Activated CD8-positive, alpha-beta T cell treated with anti-CD3 and anti-CD28 coated beads for 36 hours (primary cell): ENCODE measurements around the gene AATF. TPM values are rescaled to one million over a fixed set of nuclear protein-coding genes. Genes with fewer than 3 reads are reported as not detected.

Experiments
- ATAC-seq: fragments of 200-7000 bp; cut with Tn5 transposase; one replicate; pipeline ENCODE4 v1.10.0; 2021; ENCODE audit warnings: mild to moderate bottlenecking, moderate library complexity
- CTCF ChIA-PET: fragments of 350-600 bp; sonication (Branson Sonifier 250); formaldehyde crosslinking; loops from one replicate; lab custom pipeline; 2021; ENCODE audit warnings: antibody characterized with exemption; lab: Charles Lee
- POLR2A ChIA-PET: fragments of 350-600 bp; sonication (Branson Sonifier 250); formaldehyde crosslinking; loops from one replicate; lab custom pipeline; 2021; ENCODE audit warnings: antibody characterized with exemption; lab: Charles Lee
- DNase-seq: peaks from one replicate; pipeline ENCODE4 v3.0.0-alpha.2; 2020
- H3K27ac Mint-ChIP-seq: one replicate; pipeline ENCODE4 v1.8.0; 2021; ENCODE audit warnings: mild to moderate bottlenecking, mixed read lengths
- H3K27me3 Mint-ChIP-seq: one replicate; pipeline ENCODE4 v1.8.0; 2021; ENCODE audit warnings: mixed read lengths
- H3K36me3 Mint-ChIP-seq: one replicate; pipeline ENCODE4 v1.8.0; 2021; ENCODE audit warnings: low read depth, mixed read lengths
- H3K4me1 Mint-ChIP-seq: one replicate; pipeline ENCODE4 v1.8.0; 2021; ENCODE audit warnings: low read depth, mixed read lengths
- H3K4me3 Mint-ChIP-seq: one replicate; pipeline ENCODE4 v1.8.0; 2021; ENCODE audit warnings: mild to moderate bottlenecking, moderate library complexity, mixed read lengths
- H3K9me3 Mint-ChIP-seq: one replicate; pipeline ENCODE4 v1.8.0; 2021; ENCODE audit warnings: mixed read lengths
- intact Hi-C: fragments of 100-400 bp; cut with micrococcal nuclease; formaldehyde crosslinking; loops from one replicate; pipeline ENCODE4 v1.10.0; 2022
- total RNA-seq, 2 experiments: library from RNA; stranded (reverse); gene quantifications; one replicate each; pipeline ENCODE4 v1.2.3, GENCODE V29; 2021
- TF ChIP-seq, protein P1 (sequence below): fragments of 200-600 bp; IDR thresholded peaks from one replicate; pipeline ENCODE4 v1.8.0; 2022; ENCODE audit warnings: antibody characterized with exemption, mild to moderate bottlenecking

AATF gene
- total RNA-seq, 2 experiments from 2014 or later, result 81.8 to 90.3 TPM

DNA sequence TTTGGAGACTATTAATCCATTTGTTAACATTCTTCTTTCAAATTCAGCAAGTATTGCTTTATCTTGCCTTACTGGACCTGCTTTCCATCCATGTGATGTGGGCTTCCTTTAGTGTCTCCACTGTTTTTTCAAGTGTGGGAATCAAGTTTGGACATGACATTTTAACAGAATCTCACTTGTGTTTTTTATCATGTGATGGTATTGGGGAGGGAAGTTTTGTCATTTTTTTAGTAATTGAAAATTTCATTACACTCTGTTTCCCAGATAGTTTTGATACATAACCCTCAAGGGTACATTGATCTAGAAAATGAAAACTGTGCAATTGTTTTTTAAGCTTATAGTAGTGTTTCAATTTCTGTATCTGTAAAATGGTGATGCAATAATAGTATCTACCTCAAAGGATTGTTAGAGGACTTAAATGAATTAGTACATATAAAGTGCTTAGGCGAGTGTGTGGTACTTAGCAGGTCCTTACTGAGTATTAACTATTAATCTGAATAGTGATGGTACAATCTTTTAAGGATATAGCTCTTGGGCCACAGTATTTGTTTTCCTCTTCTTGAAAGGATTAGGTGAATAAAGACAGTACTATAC is 27.3 kb downstream of the AATF start:
- no peak for DNase-seq
- POLR2A ChIA-PET, result interaction anchor here (0.6 kb wide), 1 partner anchor 18 kb away, joined by 3 read pairs; no protein-coding TSS in a partner anchor
- Mint-ChIP-seq H3K27me3 (no peaks in the 10 kb centered on the region), H3K4me1 (peaks cover 56% of the 10 kb centered on the region), H3K36me3 (peaks cover 27% of the 10 kb centered on the region), H3K9me3 (no peaks in the 10 kb centered on the region), H3K27ac (no peak overlapping the region), H3K4me3 (no peak overlapping the region)
- intact Hi-C loops, result no loop called here
- ATAC-seq, result no peak
- CTCF ChIA-PET, result interaction anchor here (0.7 to 1.5 kb wide), 2 partner anchors 72 to 318 kb away, joined by 3 read pairs; no protein-coding TSS in a partner anchor
- TF ChIP-seq, protein P1, sequence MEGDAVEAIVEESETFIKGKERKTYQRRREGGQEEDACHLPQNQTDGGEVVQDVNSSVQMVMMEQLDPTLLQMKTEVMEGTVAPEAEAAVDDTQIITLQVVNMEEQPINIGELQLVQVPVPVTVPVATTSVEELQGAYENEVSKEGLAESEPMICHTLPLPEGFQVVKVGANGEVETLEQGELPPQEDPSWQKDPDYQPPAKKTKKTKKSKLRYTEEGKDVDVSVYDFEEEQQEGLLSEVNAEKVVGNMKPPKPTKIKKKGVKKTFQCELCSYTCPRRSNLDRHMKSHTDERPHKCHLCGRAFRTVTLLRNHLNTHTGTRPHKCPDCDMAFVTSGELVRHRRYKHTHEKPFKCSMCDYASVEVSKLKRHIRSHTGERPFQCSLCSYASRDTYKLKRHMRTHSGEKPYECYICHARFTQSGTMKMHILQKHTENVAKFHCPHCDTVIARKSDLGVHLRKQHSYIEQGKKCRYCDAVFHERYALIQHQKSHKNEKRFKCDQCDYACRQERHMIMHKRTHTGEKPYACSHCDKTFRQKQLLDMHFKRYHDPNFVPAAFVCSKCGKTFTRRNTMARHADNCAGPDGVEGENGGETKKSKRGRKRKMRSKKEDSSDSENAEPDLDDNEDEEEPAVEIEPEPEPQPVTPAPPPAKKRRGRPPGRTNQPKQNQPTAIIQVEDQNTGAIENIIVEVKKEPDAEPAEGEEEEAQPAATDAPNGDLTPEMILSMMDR, result no peak

DNA sequence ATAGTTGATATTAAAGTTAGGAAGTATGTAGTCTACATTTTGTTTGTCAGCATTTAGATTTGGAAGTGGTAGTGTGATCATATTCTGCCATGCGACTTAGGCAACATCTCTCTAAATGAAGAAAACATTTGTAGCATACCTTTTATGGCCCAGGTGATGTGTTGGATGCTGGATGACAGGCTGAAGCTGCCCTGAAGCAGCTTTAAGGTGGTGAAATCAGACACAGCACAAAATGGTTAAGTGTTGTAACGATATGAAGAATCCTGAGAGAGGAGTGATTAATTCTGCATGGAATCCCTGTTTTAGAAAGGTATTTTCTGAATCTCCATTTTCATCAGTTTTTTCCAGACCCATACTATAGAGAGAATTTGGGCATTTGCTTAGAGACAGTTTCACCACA is 28.3 kb downstream of the AATF start:
- H3K27ac Mint-ChIP-seq, result no peak overlapping the region
- H3K4me1 Mint-ChIP-seq, result peaks cover 49% of the 10 kb centered on the region
- DNase-seq, result no peak
- ChIA-PET POLR2A (no interaction called here), CTCF (no interaction called here)
- H3K27me3 Mint-ChIP-seq, result no peaks in the 10 kb centered on the region
- H3K36me3 Mint-ChIP-seq, result peaks cover 27% of the 10 kb centered on the region
- no peak for ATAC-seq
- H3K4me3 Mint-ChIP-seq, result no peak overlapping the region
- H3K9me3 Mint-ChIP-seq, result no peaks in the 10 kb centered on the region
- intact Hi-C loops, result no loop called here
- TF ChIP-seq, protein P1, result no peak

DNA sequence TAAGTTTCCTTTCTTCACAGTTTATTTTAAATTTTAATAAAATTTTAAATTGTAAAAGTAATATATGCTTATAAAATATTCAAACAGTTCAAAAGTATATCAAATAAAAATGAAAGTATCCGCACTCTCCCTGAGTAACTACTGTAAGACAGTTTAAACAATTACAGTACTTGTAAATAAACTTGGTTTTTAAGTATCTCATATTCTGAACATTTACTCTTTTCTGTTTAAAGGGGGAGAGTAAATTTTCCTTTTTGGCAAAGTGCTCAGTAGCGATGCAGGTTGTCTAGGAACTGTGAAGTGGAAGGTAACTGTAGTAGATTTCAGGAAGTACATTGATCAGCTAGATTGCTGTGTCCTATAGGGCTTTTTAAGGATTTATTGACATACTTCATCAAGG is 28.8 kb downstream of the AATF start:
- Mint-ChIP-seq H3K4me1 (peaks cover 44% of the 10 kb centered on the region), H3K27me3 (no peaks in the 10 kb centered on the region), H3K27ac (no peak overlapping the region), H3K36me3 (peaks cover 29% of the 10 kb centered on the region), H3K4me3 (no peak overlapping the region), H3K9me3 (no peaks in the 10 kb centered on the region)
- ATAC-seq (no peak), DNase-seq (no peak)
- ChIA-PET CTCF (no interaction called here), POLR2A (no interaction called here)
- TF ChIP-seq, protein P1, result no peak
- intact Hi-C loops, result no loop called here

DNA sequence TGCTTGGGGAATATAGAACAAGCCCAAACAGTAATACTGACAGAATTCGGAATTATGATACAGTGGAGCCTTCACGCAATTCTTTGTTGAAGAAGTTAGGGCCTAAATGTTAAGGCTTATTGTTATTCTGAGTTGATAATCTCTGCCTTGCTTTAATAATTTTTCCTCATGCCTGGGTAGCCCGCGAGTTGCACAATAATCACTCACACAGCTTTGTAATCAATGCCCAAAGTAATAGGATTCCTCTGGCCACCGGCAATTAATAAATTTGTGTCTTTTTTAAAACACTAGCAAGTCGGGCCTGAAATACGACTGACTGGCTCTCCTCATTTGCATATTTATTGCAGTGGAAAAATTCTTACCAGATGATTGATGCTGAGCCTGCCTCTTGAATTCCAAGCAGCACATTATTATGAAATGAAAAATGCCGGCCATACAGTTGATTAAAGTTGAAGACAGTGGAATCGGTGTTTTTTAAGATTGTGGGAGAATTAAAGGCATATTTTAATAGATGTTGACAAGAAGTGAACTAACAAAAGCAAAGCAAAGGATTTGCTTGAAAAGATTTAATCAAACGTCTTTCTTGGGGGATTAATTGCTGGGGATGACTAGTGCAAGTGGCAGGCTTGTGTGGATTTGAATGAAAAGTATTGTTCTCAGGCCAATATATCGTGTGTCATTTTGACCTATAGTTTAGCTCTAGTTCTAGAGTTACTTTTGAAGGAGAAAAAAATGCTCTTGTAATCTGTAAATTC is 30.2 kb downstream of the AATF start:
- intact Hi-C loops, result no loop called here
- ChIA-PET CTCF (interaction anchor here (1.3 kb wide), 1 partner anchor 376 kb away, joined by 3 read pairs; no protein-coding TSS in a partner anchor), POLR2A (interaction anchor here (0.6 to 1.2 kb wide), 2 partner anchors 12 to 73 kb away, joined by 3 read pairs; no protein-coding TSS in a partner anchor)
- DNase-seq, result no peak
- H3K27me3 Mint-ChIP-seq, result no peaks in the 10 kb centered on the region
- H3K27ac Mint-ChIP-seq, result no peak overlapping the region
- H3K9me3 Mint-ChIP-seq, result no peaks in the 10 kb centered on the region
- H3K4me3 Mint-ChIP-seq, result no peak overlapping the region
- peaks cover 28% of the 10 kb centered on the region for H3K36me3 Mint-ChIP-seq
- TF ChIP-seq, protein P1, result no peak
- peaks cover 35% of the 10 kb centered on the region for H3K4me1 Mint-ChIP-seq
- ATAC-seq, result no peak

DNA sequence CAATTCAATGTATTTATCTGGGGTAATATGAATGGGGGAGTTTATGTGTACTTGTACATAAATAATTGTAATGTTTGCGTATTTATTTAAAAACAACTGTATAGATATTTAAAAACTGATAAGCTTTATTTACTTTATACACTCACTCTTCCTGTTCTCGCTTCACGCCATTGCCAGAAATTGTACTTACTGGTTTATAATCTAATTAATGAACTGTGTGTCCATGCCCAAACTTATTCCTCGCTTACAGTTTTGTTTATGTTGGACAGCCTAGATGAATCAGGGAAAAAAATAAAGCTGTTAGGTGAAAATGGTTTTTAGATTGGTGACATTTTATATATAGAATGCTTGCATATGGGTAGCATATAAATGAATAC is 30.8 kb downstream of the AATF start:
- Mint-ChIP-seq H3K27me3 (no peaks in the 10 kb centered on the region), H3K4me1 (peaks cover 34% of the 10 kb centered on the region), H3K4me3 (no peak overlapping the region), H3K9me3 (no peaks in the 10 kb centered on the region), H3K27ac (no peak overlapping the region), H3K36me3 (peaks cover 31% of the 10 kb centered on the region)
- TF ChIP-seq, protein P1, result no peak
- no peak for DNase-seq
- no peak for ATAC-seq
- ChIA-PET POLR2A (interaction anchor here (0.6 to 1.2 kb wide), 2 partner anchors 13 to 74 kb away, joined by 3 read pairs; no protein-coding TSS in a partner anchor), CTCF (interaction anchor here (1.3 kb wide), 1 partner anchor 376 kb away, joined by 3 read pairs; no protein-coding TSS in a partner anchor)
- intact Hi-C loops, result no loop called here
